A549 (cell line): ENCODE results near the gene ARHGEF1. TPM values are rescaled to one million over a fixed set of nuclear protein-coding genes. Genes with fewer than 3 reads are reported as not detected.
A peak's percentile ranks its signal among the peaks of the same experiment; 100 is the strongest.

Source experiments
- ATAC-seq, 2 experiments: fragments of 200-7000 bp in 1 of 2; fragments of >200 bp in 1 of 2; cut with Nextera tagmentation in 1 of 2; cut with Tn5 transposase in 1 of 2; 3 replicates each; pipeline versions ENCODE4 v1.8.0 to v1.9.1; 2018 to 2020; ENCODE audit warnings: mild to moderate bottlenecking in 1 of 2, moderate library complexity in 1 of 2
- CTCF ChIA-PET: fragments of 300-600 bp; sonication (Branson Sonifier 250); formaldehyde crosslinking; extraction: SDS; loops from one replicate; lab custom pipeline; 2021; ENCODE audit warnings: antibody characterized with exemption, inconsistent platforms; lab: Yijun Ruan, JAX
- POLR2A ChIA-PET: fragments of 350-600 bp; formaldehyde crosslinking; extraction: SDS; loops from one replicate; lab custom pipeline; 2021; ENCODE audit warnings: antibody characterized with exemption, inconsistent platforms; lab: Yijun Ruan, JAX
- DNase-seq, 2 experiments: peaks; one replicate each; pipeline versions ENCODE4 v3.0.0 to v3.0.0-alpha.2; 2011 to 2016; ENCODE audit warnings: low read depth in 1 of 2, low spot score in 1 of 2
- FAIRE-seq: peaks from 2 replicates; lab custom pipeline; 2011; peaks lifted over from hg19 to GRCh38; lab: Jason Lieb, UNC
- H3K27ac ChIP-seq, 2 experiments: fragments of >200 bp; sonication (Bioruptor Twin); formaldehyde crosslinking; 3 replicates each; pipeline ENCODE4 v1.5.1; 2016 to 2017
- H3K4me1 ChIP-seq: fragments of >200 bp; sonication (Bioruptor Twin); formaldehyde crosslinking; 3 replicates; pipeline ENCODE4 v1.6.1; 2016
- H3K4me2 ChIP-seq: fragments of >200 bp; sonication (Bioruptor Twin); formaldehyde crosslinking; 3 replicates; pipeline ENCODE4 v1.6.1; 2016
- H3K4me3 ChIP-seq: fragments of >200 bp; sonication (Bioruptor Twin); formaldehyde crosslinking; 3 replicates; pipeline ENCODE4 v1.5.1; 2016
- H3K9me3 ChIP-seq: fragments of >200 bp; sonication (Bioruptor Twin); formaldehyde crosslinking; 3 replicates; pipeline ENCODE4 v1.6.1; 2016
- ATOH8 ChIP-seq: fragments of 250-450 bp; sonication (Bioruptor Pico); IDR thresholded peaks from 2 replicates; pipeline ENCODE4 v1.5.0; 2020; ENCODE audit warnings: low read depth, mild to moderate bottlenecking, moderate library complexity
- BCL3 ChIP-seq: fragments of >200 bp; sonication (Bioruptor Twin); formaldehyde crosslinking; IDR thresholded peaks from 3 replicates; pipeline ENCODE4 v1.6.1; 2016
- BHLHE40 ChIP-seq: IDR thresholded peaks from 2 replicates; pipeline ENCODE4 v1.6.1; 2012; ENCODE audit warnings: low read depth, low read length, inconsistent platforms
- CBX2 ChIP-seq: fragments of 200-600 bp; sonication (generic); IDR thresholded peaks from 2 replicates; pipeline ENCODE4 v1.6.1; 2016; ENCODE audit warnings: low read depth, mild to moderate bottlenecking, borderline replicate concordance
- CBX8 ChIP-seq: fragments of 200-600 bp; sonication (generic); IDR thresholded peaks from 2 replicates; pipeline ENCODE4 v1.6.1; 2016
- CEBPB ChIP-seq, 2 experiments: fragments of >200 bp in 1 of 2; sonication (Bioruptor Twin) in 1 of 2; formaldehyde crosslinking in 1 of 2; IDR thresholded peaks; 2 replicates each; pipeline ENCODE4 v1.6.1; 2012 to 2016
- CHD2 ChIP-seq: fragments of 150-350 bp; IDR thresholded peaks from 2 replicates; pipeline ENCODE4 v1.6.1; 2014; ENCODE audit warnings: low read length; ENCODE audit not compliant: partially characterized antibody
- CTCF ChIP-seq: fragments of >200 bp; sonication (Bioruptor Twin); formaldehyde crosslinking; IDR thresholded peaks from 3 replicates; pipeline ENCODE4 v1.5.1; 2016
- E2F6 ChIP-seq: IDR thresholded peaks from 2 replicates; pipeline ENCODE4 v1.6.1; 2012; ENCODE audit warnings: low read depth, borderline replicate concordance
- EHF ChIP-seq: fragments of 250-450 bp; sonication (Bioruptor Pico); IDR thresholded peaks from 2 replicates; pipeline ENCODE4 v1.5.0; 2020; ENCODE audit warnings: mild to moderate bottlenecking
- FOSB ChIP-seq: fragments of 250-450 bp; sonication (Bioruptor Pico); IDR thresholded peaks from 2 replicates; pipeline ENCODE4 v1.5.0; 2020; ENCODE audit warnings: mild to moderate bottlenecking, moderate library complexity
- FOSL2 ChIP-seq, 2 experiments: fragments of 450-650 bp in 1 of 2; fragments of >200 bp in 1 of 2; sonication (Bioruptor Twin) in 1 of 2; formaldehyde crosslinking; IDR thresholded peaks; 2 replicates each; pipeline versions ENCODE4 v1.5.0 to v1.6.1; 2016 to 2020; ENCODE audit warnings: mild to moderate bottlenecking in 1 of 2, moderate library complexity in 1 of 2
- FOXS1 ChIP-seq: fragments of 250-450 bp; sonication (Bioruptor Pico); IDR thresholded peaks from 2 replicates; pipeline ENCODE4 v1.5.0; 2020; ENCODE audit warnings: mild to moderate bottlenecking, moderate library complexity
- GATA3 ChIP-seq: IDR thresholded peaks from 2 replicates; pipeline ENCODE4 v1.6.1; 2012; ENCODE audit warnings: borderline replicate concordance
- HOXA7 ChIP-seq: fragments of 250-450 bp; sonication (Bioruptor Pico); IDR thresholded peaks from 2 replicates; pipeline ENCODE4 v1.5.0; 2020; ENCODE audit warnings: mild to moderate bottlenecking, moderate library complexity
- MAFK ChIP-seq: fragments of 450-650 bp; IDR thresholded peaks from 2 replicates; pipeline ENCODE4 v1.6.1; 2014; ENCODE audit not compliant: partially characterized antibody
- MAX ChIP-seq: IDR thresholded peaks from 2 replicates; pipeline ENCODE4 v1.6.1; 2012
- MAZ ChIP-seq: fragments of 150-350 bp; IDR thresholded peaks from 2 replicates; pipeline ENCODE4 v1.6.1; 2014; ENCODE audit warnings: antibody characterized with exemption, low read depth, low read length, borderline replicate concordance
- MYC ChIP-seq: IDR thresholded peaks from 2 replicates; pipeline ENCODE4 v1.6.1; 2012; ENCODE audit warnings: mild to moderate bottlenecking, inconsistent platforms, low read length, improper control_type of control experiment, borderline replicate concordance
- NFE2L2 ChIP-seq: fragments of 150-350 bp; conservative IDR thresholded peaks from 2 replicates; pipeline ENCODE4 v1.6.1; 2014; ENCODE audit warnings: low read length
- NR3C1 ChIP-seq: fragments of >200 bp; sonication (Bioruptor Twin); formaldehyde crosslinking; IDR thresholded peaks from 3 replicates; pipeline ENCODE4 v1.6.1; 2017
- POLR2A ChIP-seq: IDR thresholded peaks from 2 replicates; pipeline ENCODE4 v1.6.1; 2012; ENCODE audit warnings: mild to moderate bottlenecking, low read length
- POLR2AphosphoS2 ChIP-seq: conservative IDR thresholded peaks from 2 replicates; pipeline ENCODE4 v1.6.1; 2012; ENCODE audit warnings: low read length, improper control_type of control experiment, inconsistent platforms
- RARB ChIP-seq: fragments of 250-450 bp; sonication (Bioruptor Pico); IDR thresholded peaks from 2 replicates; pipeline ENCODE4 v1.8.0; 2021; ENCODE audit warnings: mild to moderate bottlenecking, moderate library complexity
- RFX5 ChIP-seq: fragments of 450-650 bp; IDR thresholded peaks from 2 replicates; pipeline ENCODE4 v1.7.1; 2014; ENCODE audit warnings: antibody characterized with exemption, mild to moderate bottlenecking, moderate library complexity
- TFCP2L1 ChIP-seq: fragments of 250-450 bp; sonication (Bioruptor Pico); IDR thresholded peaks from 2 replicates; pipeline ENCODE4 v1.5.0; 2021; ENCODE audit warnings: mild to moderate bottlenecking
- TP53 ChIP-seq: fragments of 250-450 bp; sonication (Bioruptor Pico); IDR thresholded peaks from 2 replicates; pipeline ENCODE4 v1.5.0; 2021; ENCODE audit warnings: mild to moderate bottlenecking, moderate library complexity
- USF2 ChIP-seq: fragments of 450-650 bp; IDR thresholded peaks from 2 replicates; pipeline ENCODE4 v1.6.1; 2014; ENCODE audit warnings: antibody characterized with exemption
- ZC3H11A ChIP-seq: fragments of 450-650 bp; IDR thresholded peaks from 2 replicates; pipeline ENCODE4 v1.6.1; 2014; ENCODE audit warnings: antibody characterized with exemption, mild to moderate bottlenecking
- ZSCAN20 ChIP-seq: fragments of 250-450 bp; sonication (Bioruptor Pico); IDR thresholded peaks from 2 replicates; pipeline ENCODE4 v1.8.0; 2022; ENCODE audit warnings: mild to moderate bottlenecking, moderate library complexity
- WGBS: methylation state at CpG from one replicate; pipeline ENCODE4 v1.1.6; 2017; ENCODE audit errors: missing lambda C conversion rate; 5-methylcytosine and 5-hydroxymethylcytosine counted together
- polyA plus RNA-seq, 4 experiments: library from polyadenylated mRNA; depleted of rRNA in 3 of 4; stranded (reverse); fragments of >200 nt; fragmentation: RNase III in 1 of 4; extraction: RNeasy Plus Mini Kit Qiagen cat#74134 plus additional on column Dnase treatment in 1 of 4; gene quantifications; 2 replicates in 3 of 4; 3 replicates in 1 of 4; pipeline ENCODE4 v1.2.3, GENCODE V29; 2011 to 2017

The ARHGEF1 gene
- polyA plus RNA-seq, 2 of the 4 experiments (the other 2 are of a cell fraction): 38.0 to 84.2 TPM

GRCh38 chr19:41851456-41851855 lies 31.5 kb upstream of the ARHGEF1 start:
- TF ChIP-seq MAX: no peak
- TF ChIP-seq ATOH8: no peak
- TF ChIP-seq CTCF: no peak
- no peak for TF ChIP-seq TFCP2L1
- no peak for TF ChIP-seq CHD2
- TF ChIP-seq MAZ: no peak
- TF ChIP-seq ZC3H11A: no peak
- TF ChIP-seq RARB (CRISPR knock-in tag): no peak
- no peak for TF ChIP-seq USF2
- TF ChIP-seq FOXS1 (CRISPR knock-in tag): no peak
- no peak for TF ChIP-seq RFX5
- no peak for TF ChIP-seq CBX2
- no peak for TF ChIP-seq MYC
- no peak for TF ChIP-seq FOSB
- no peak for TF ChIP-seq MAFK
- no peak for TF ChIP-seq TP53 (CRISPR knock-in tag)
- TF ChIP-seq NR3C1: no peak
- no peak for DNase-seq
- no peak overlapping the region for H3K27ac ChIP-seq
- ChIA-PET CTCF (interaction anchor here (0.6 to 16.4 kb wide), 16 partner anchors 8 to 210 kb away, joined by 3 to 243 read pairs (median 4); partner anchors contain the start of genes CEACAM3, CEACAM6 and RPS19), POLR2A (interaction anchor here (2.1 kb wide), 1 partner anchor 8 kb away, joined by 10 read pairs; the partner anchor contains the start of gene RPS19)
- no peak overlapping the region for H3K4me3 ChIP-seq
- no peak for FAIRE-seq
- 20% methylated on average over 4 of the region's 4 CpGs for WGBS
- no peak overlapping the region for H3K4me2 ChIP-seq
- ATAC-seq: no peak
- no peaks in the 10 kb centered on the region for H3K4me1 ChIP-seq
- no peaks in the 10 kb centered on the region for H3K9me3 ChIP-seq

GRCh38 chr19:41853344-41853743 lies 29.6 kb upstream of the ARHGEF1 start:
- no peak for TF ChIP-seq CBX8
- no peak for TF ChIP-seq E2F6
- no peak for TF ChIP-seq GATA3
- TF ChIP-seq HOXA7 (CRISPR knock-in tag): no peak
- TF ChIP-seq TP53 (CRISPR knock-in tag): no peak
- no peak for TF ChIP-seq POLR2A
- TF ChIP-seq NFE2L2: no peak
- no peak for TF ChIP-seq MAX
- no peak for TF ChIP-seq ZC3H11A
- TF ChIP-seq BHLHE40: no peak
- no peak for TF ChIP-seq CEBPB (IDR thresholded peaks at IDR 0.05)
- TF ChIP-seq CBX2: no peak
- no peak for TF ChIP-seq POLR2AphosphoS2
- no peak for TF ChIP-seq EHF (CRISPR knock-in tag)
- no peak for TF ChIP-seq FOSL2 (IDR thresholded peaks at IDR 0.05)
- no peak for TF ChIP-seq FOSL2 (CRISPR knock-in tag; IDR thresholded peaks at IDR 0.05)
- no peak for TF ChIP-seq ZSCAN20
- TF ChIP-seq BCL3: no peak
- TF ChIP-seq NR3C1: no peak
- FAIRE-seq (peak; percentile 97), DNase-seq (no peak), ATAC-seq (no peak)
- no peak overlapping the region for H3K4me2 ChIP-seq
- H3K4me1 ChIP-seq: no peaks in the 10 kb centered on the region
- H3K9me3 ChIP-seq: no peaks in the 10 kb centered on the region
- POLR2A ChIA-PET: no interaction called here
- CTCF ChIA-PET: interaction anchor here (0.7 to 16.4 kb wide), 8 partner anchors 11 to 283 kb away, joined by 3 to 243 read pairs (median 6); no protein-coding TSS in a partner anchor
- no peak overlapping the region for H3K27ac ChIP-seq
- H3K4me3 ChIP-seq: no peak overlapping the region
- 9% methylated on average over 2 of the region's 2 CpGs for WGBS
